ENCODE data around the gene SPTBN4.
"Not testable (repeated sequence)": the region's sequence is repeated elsewhere in the genome, so short reads cannot be mapped to it uniquely, and the experiment has no call there.

GRCh38 chr19:40547190-40547589 lies 80.4 kb downstream of the SPTBN4 start:
- TF ChIP-seq POLR2A (IDR thresholded peaks at IDR 0.05; ENCODE audit: low read depth, low read length); FOS (IDR thresholded peaks at IDR 0.05; ENCODE audit: low read depth, low read length); CTCF (conservative IDR thresholded peaks at IDR 0.05; ENCODE audit: low read depth, low read length); SMC3 (IDR thresholded peaks at IDR 0.05; ENCODE audit: low read depth, low read length); RAD21 (IDR thresholded peaks at IDR 0.05; ENCODE audit: low read length); RFX5 (IDR thresholded peaks at IDR 0.05; ENCODE audit: low read depth, low read length); CEBPB (IDR thresholded peaks at IDR 0.05; ENCODE audit: low read depth, low read length); MXI1 (IDR thresholded peaks at IDR 0.05; ENCODE audit: borderline replicate concordance, low read depth, low read length); MAFK (IDR thresholded peaks at IDR 0.05; ENCODE audit: low read depth, low read length); ELK1 (IDR thresholded peaks at IDR 0.05; ENCODE audit: borderline replicate concordance, low read depth, low read length); RCOR1 (IDR thresholded peaks at IDR 0.05; ENCODE audit: insufficient replicate concordance, low read length): not testable (repeated sequence)
- TF ChIP-seq, protein P1, sequence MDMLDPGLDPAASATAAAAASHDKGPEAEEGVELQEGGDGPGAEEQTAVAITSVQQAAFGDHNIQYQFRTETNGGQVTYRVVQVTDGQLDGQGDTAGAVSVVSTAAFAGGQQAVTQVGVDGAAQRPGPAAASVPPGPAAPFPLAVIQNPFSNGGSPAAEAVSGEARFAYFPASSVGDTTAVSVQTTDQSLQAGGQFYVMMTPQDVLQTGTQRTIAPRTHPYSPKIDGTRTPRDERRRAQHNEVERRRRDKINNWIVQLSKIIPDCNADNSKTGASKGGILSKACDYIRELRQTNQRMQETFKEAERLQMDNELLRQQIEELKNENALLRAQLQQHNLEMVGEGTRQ (IDR thresholded peaks at IDR 0.05; ENCODE audit: low read depth, low read length): not testable (repeated sequence)
